SK-N-SH (cell line): Measurements from ENCODE around the gene NEAT1. TPM values are rescaled to one million over a fixed set of nuclear protein-coding genes. Genes with fewer than 3 reads are reported as not detected.

Experiments
- CTCF ChIA-PET: fragments of 300-600, 350-600 bp; formaldehyde crosslinking; extraction: SDS; loops from one replicate; lab custom pipeline; 2021; lab: Yijun Ruan, JAX
- POLR2A ChIA-PET: fragments of 350-600 bp; sonication (Branson Sonifier 250); formaldehyde crosslinking; extraction: SDS; loops from one replicate; lab custom pipeline; 2020; ENCODE audit warnings: antibody characterized with exemption, inconsistent platforms; lab: Yijun Ruan, JAX
- DNase-seq: peaks from one replicate; pipeline ENCODE4 v3.0.0; 2012
- H2AFZ ChIP-seq: fragments of 200-600 bp; sonication (generic); 2 replicates; pipeline ENCODE4 v1.8.1; 2016; ENCODE audit warnings: antibody characterized with exemption, mild to moderate bottlenecking, low read depth
- H3F3A ChIP-seq: fragments of 200-600 bp; sonication (generic); replicated peaks from 2 replicates; pipeline ENCODE3; 2016; ENCODE audit warnings: antibody characterized with exemption, mild to moderate bottlenecking; ENCODE audit not compliant: insufficient read depth
- H3K27ac ChIP-seq, 2 experiments: fragments of 200-500 bp in 1 of 2; fragments of 200-600 bp in 1 of 2; sonication (Bioruptor generic) in 1 of 2; sonication (generic), shearing (Covaris generic) in 1 of 2; 2 replicates each; pipeline versions ENCODE4 v1.5.1 to v1.6.1; 2014 to 2016; ENCODE audit warnings: low read depth in 2 of 2, inconsistent platforms in 1 of 2, low read length in 1 of 2, mild to moderate bottlenecking in 1 of 2, mixed read lengths in 1 of 2
- H3K27me3 ChIP-seq: fragments of 200-600 bp; sonication (generic), shearing (Covaris generic); 2 replicates; pipeline ENCODE4 v1.6.1; 2016; ENCODE audit warnings: mixed run types; ENCODE audit not compliant: insufficient read depth
- H3K36me3 ChIP-seq, 2 experiments: fragments of 200-500 bp in 1 of 2; fragments of 200-600 bp in 1 of 2; sonication (Bioruptor generic) in 1 of 2; sonication (generic) in 1 of 2; replicated peaks in 1 of 2; 2 replicates each; pipeline versions ENCODE3 to v1.5.1; 2014 to 2016; ENCODE audit warnings: low read length in 1 of 2, mild to moderate bottlenecking in 1 of 2; ENCODE audit not compliant: insufficient read depth in 2 of 2, control insufficient read depth in 1 of 2
- H3K4me1 ChIP-seq, 2 experiments: fragments of 200-500 bp in 1 of 2; fragments of 200-600 bp in 1 of 2; sonication (Bioruptor generic) in 1 of 2; sonication (generic), shearing (Covaris generic) in 1 of 2; 2 replicates each; pipeline versions ENCODE4 v1.5.1 to v1.6.1; 2014 to 2016; ENCODE audit warnings: low read depth in 1 of 2, low read length in 1 of 2, mixed run types in 1 of 2; ENCODE audit not compliant: insufficient read depth in 2 of 2, control insufficient read depth in 1 of 2
- H3K4me2 ChIP-seq: fragments of 200-600 bp; sonication (generic), shearing (Covaris generic); 2 replicates; pipeline ENCODE4 v1.6.1; 2017; ENCODE audit warnings: mixed run types
- H3K4me3 ChIP-seq, 2 experiments: fragments of 200-500 bp in 1 of 2; fragments of 200-600 bp in 1 of 2; sonication (Bioruptor generic) in 1 of 2; sonication (generic), shearing (Covaris generic) in 1 of 2; 2 replicates each; pipeline versions ENCODE4 v1.5.1 to v1.8.1; 2014 to 2016; ENCODE audit warnings: low read depth in 2 of 2, inconsistent platforms in 1 of 2, low read length in 1 of 2, mild to moderate bottlenecking in 1 of 2, mixed read lengths in 1 of 2, moderate library complexity in 1 of 2
- H3K79me2 ChIP-seq: fragments of 200-600 bp; sonication (generic); 2 replicates; pipeline ENCODE4 v1.8.1; 2017; ENCODE audit warnings: mild to moderate bottlenecking; ENCODE audit not compliant: insufficient read depth
- H3K9ac ChIP-seq: fragments of 200-600 bp; sonication (generic); 2 replicates; pipeline ENCODE4 v1.6.1; 2017; ENCODE audit warnings: mixed run types
- H3K9me2 ChIP-seq: fragments of 200-600 bp; sonication (generic); 2 replicates; pipeline ENCODE4 v1.6.1; 2017; ENCODE audit warnings: mixed run types
- H3K9me3 ChIP-seq: fragments of 200-600 bp; sonication (generic); 2 replicates; pipeline ENCODE4 v1.6.1; 2017; ENCODE audit warnings: mixed run types, mild to moderate bottlenecking, moderate library complexity
- H4K20me1 ChIP-seq: fragments of 200-600 bp; sonication (generic); 2 replicates; pipeline ENCODE4 v1.6.1; 2017; ENCODE audit warnings: mild to moderate bottlenecking, mixed run types; ENCODE audit not compliant: insufficient read depth
- CTCF ChIP-seq: fragments of 200-600 bp; sonication (generic); IDR thresholded peaks from 2 replicates; pipeline ENCODE4 v1.6.1; 2017; ENCODE audit warnings: antibody characterized with exemption, mild to moderate bottlenecking, moderate library complexity
- ELF1 ChIP-seq: IDR thresholded peaks from 2 replicates; pipeline ENCODE4 v1.4.0; 2012
- FOSL2 ChIP-seq: IDR thresholded peaks from 2 replicates; pipeline ENCODE4 v1.4.0; 2012; ENCODE audit warnings: low read depth, mild to moderate bottlenecking, moderate library complexity, borderline replicate concordance
- FOXJ3 ChIP-seq: sonication (generic); formaldehyde crosslinking; IDR thresholded peaks from 2 replicates; pipeline ENCODE4 v1.5.1; 2020; ENCODE audit warnings: mild to moderate bottlenecking, missing genetic modification reagents
- FOXM1 ChIP-seq: IDR thresholded peaks from 2 replicates; pipeline ENCODE4 v1.4.0; 2012; ENCODE audit warnings: low read depth, mild to moderate bottlenecking
- GABPA ChIP-seq: IDR thresholded peaks from 2 replicates; pipeline ENCODE4 v1.4.0; 2012; ENCODE audit warnings: low read depth, mild to moderate bottlenecking
- IRF3 ChIP-seq: fragments of 150-350 bp; IDR thresholded peaks from 2 replicates; pipeline ENCODE4 v1.6.1; 2016; ENCODE audit warnings: mild to moderate bottlenecking, low read depth, low read length
- JUND ChIP-seq: IDR thresholded peaks from 2 replicates; pipeline ENCODE4 v1.4.0; 2012
- MAX ChIP-seq: IDR thresholded peaks from 2 replicates; pipeline ENCODE4 v1.4.0; 2012; ENCODE audit warnings: low read depth
- MEF2A ChIP-seq: IDR thresholded peaks from 2 replicates; pipeline ENCODE4 v1.4.0; 2012; ENCODE audit warnings: low read depth, borderline replicate concordance
- MXI1 ChIP-seq: IDR thresholded peaks from 2 replicates; pipeline ENCODE4 v1.6.1; 2012; ENCODE audit warnings: mild to moderate bottlenecking, low read depth, low read length, improper control_type of control experiment
- NFIC ChIP-seq: IDR thresholded peaks from 2 replicates; pipeline ENCODE4 v1.4.0; 2012; ENCODE audit warnings: borderline replicate concordance
- PBX3 ChIP-seq: IDR thresholded peaks from 2 replicates; pipeline ENCODE4; 2012
- RCOR1 ChIP-seq: fragments of 150-350 bp; IDR thresholded peaks from 2 replicates; pipeline ENCODE4 v1.6.1; 2017; ENCODE audit warnings: antibody characterized with exemption, low read length
- RFX5 ChIP-seq: IDR thresholded peaks from 2 replicates; pipeline ENCODE4 v1.6.1; 2012; ENCODE audit warnings: mild to moderate bottlenecking, improper control_type of control experiment, low read length
- SIN3A ChIP-seq: IDR thresholded peaks from 2 replicates; pipeline ENCODE4 v1.6.1; 2012; ENCODE audit warnings: low read depth, mild to moderate bottlenecking, low read length, moderate library complexity, borderline replicate concordance
- SMC3 ChIP-seq: IDR thresholded peaks from 2 replicates; pipeline ENCODE4 v1.6.1; 2012; ENCODE audit warnings: low read depth, low read length, improper control_type of control experiment
- TAF1 ChIP-seq: IDR thresholded peaks from 2 replicates; pipeline ENCODE4 v1.6.1; 2012; ENCODE audit warnings: low read depth, mild to moderate bottlenecking, low read length, moderate library complexity, borderline replicate concordance
- TEAD4 ChIP-seq: IDR thresholded peaks from 2 replicates; pipeline ENCODE4 v1.4.0; 2012; ENCODE audit warnings: mild to moderate bottlenecking, borderline replicate concordance; ENCODE audit not compliant: insufficient read depth
- USF1 ChIP-seq: IDR thresholded peaks from 2 replicates; pipeline ENCODE4 v1.4.0; 2012; ENCODE audit warnings: low read depth, borderline replicate concordance
- USF2 ChIP-seq: fragments of 150-350 bp; IDR thresholded peaks from 2 replicates; pipeline ENCODE4 v1.6.1; 2017; ENCODE audit warnings: antibody characterized with exemption, low read length, low read depth, borderline replicate concordance
- YY1 ChIP-seq: IDR thresholded peaks from 2 replicates; pipeline ENCODE4 v1.4.0; 2012; ENCODE audit warnings: low read depth, mild to moderate bottlenecking
- ZBTB33 ChIP-seq: IDR thresholded peaks from 2 replicates; pipeline ENCODE4 v1.4.0; 2012; ENCODE audit warnings: low read depth, borderline replicate concordance
- WGBS: methylation state at CpG from one replicate; pipeline ENCODE4 v1.1.6; 2017; ENCODE audit warnings: low lambda C conversion rate; 5-methylcytosine and 5-hydroxymethylcytosine counted together
- polyA plus RNA-seq, 3 experiments: library from polyadenylated mRNA; depleted of rRNA; stranded (reverse); fragments of >200 nt; gene quantifications; 2 replicates each; pipeline ENCODE4 v1.2.3, GENCODE V29; 2012

Gene NEAT1
- polyA plus RNA-seq, 1 of the 3 experiments (the other 2 are of a cell fraction): 435 TPM

GRCh38 chr11:65468874-65469333 lies 46.3 kb downstream of the NEAT1 start:
- Histone ChIP-seq H3K4me1 (peaks cover 7 to 11% of the 10 kb centered on the region in 2 experiments; a peak in 3 of 4 replicates), H3K27me3 (no peaks in the 10 kb centered on the region), H4K20me1 (no peaks in the 10 kb centered on the region), H3K36me3 (no peaks in the 10 kb centered on the region), H3F3A (peaks cover 27% of the 10 kb centered on the region), H3K9me3 (no peaks in the 10 kb centered on the region), H3K4me2 (no peak overlapping the region), H3K4me3 (no peak overlapping the region), H2AFZ (no peak overlapping the region), H3K79me2 (peaks cover 61% of the 10 kb centered on the region), H3K9ac (no peak overlapping the region), H3K27ac (peak overlapping the region in 1 of 2 experiments; percentile 17; a peak in 1 of 4 replicates), H3K9me2 (no peaks in the 10 kb centered on the region)
- ChIA-PET CTCF (interaction anchor here (0.6 to 6.4 kb wide), 31 partner anchors 9 to 113 kb away, joined by 3 to 79 read pairs (median 4); partner anchors contain the start of gene MALAT1), POLR2A (interaction anchor here (1.0 to 13.9 kb wide), 5 partner anchors 30 to 53 kb away, joined by 4 to 591 read pairs (median 5); partner anchors contain the start of genes MALAT1 and NEAT1)
- DNase-seq: peak; percentile 66
- 66% methylated on average over 2 of the region's 3 CpGs for WGBS
- TF ChIP-seq PBX3 (no peak), GABPA (no peak), YY1 (no peak), CTCF (peak; percentile 60), FOXM1 (no peak), SIN3A (no peak), NFIC (no peak), TEAD4 (no peak), USF1 (no peak), RFX5 (no peak), MAX (no peak), FOSL2 (no peak), ELF1 (no peak), MEF2A (no peak), USF2 (no peak), SMC3 (peak; percentile 65), JUND (no peak), FOXJ3 (CRISPR knock-in tag) (no peak), ZBTB33 (no peak), MXI1 (no peak), IRF3 (no peak), RCOR1 (no peak), TAF1 (no peak)
